Esophagus muscularis mucosa (tissue), 4 donors: ENCODE measurements around the gene KREMEN1. TPM values are rescaled to one million over a fixed set of nuclear protein-coding genes. Genes with fewer than 3 reads are reported as not detected.

Experiments used
- DNase-seq: peaks from one replicate; pipeline ENCODE4 v3.0.0-alpha.2; 2017; ENCODE audit errors: extremely low spot score
- H3K27ac ChIP-seq, 4 donors: fragments of 200-600 bp; sonication (generic); replicated peaks in 1 of 4; 1 replicate in 3 of 4; 2 replicates in 1 of 4; pipeline ENCODE4 v1.5.1; 2016 to 2019; ENCODE audit warnings: mild to moderate bottlenecking in 1 of 4
- H3K27me3 ChIP-seq, 4 donors: fragments of 200-600 bp; sonication (generic); one replicate each; pipeline versions ENCODE4 v1.5.1 to v1.6.0; 2016 to 2019
- H3K36me3 ChIP-seq, 4 donors: fragments of 200-600 bp; sonication (generic); one replicate each; pipeline ENCODE4 v1.5.1; 2016 to 2019
- H3K4me1 ChIP-seq, 4 donors: fragments of 200-600 bp; sonication (generic); one replicate each; pipeline ENCODE4 v1.5.1; 2016 to 2019
- H3K4me3 ChIP-seq, 4 donors: fragments of 200-600 bp; sonication (generic); 1 replicate in 2 of 4; 2 replicates in 2 of 4; pipeline ENCODE4 v1.5.1; 2016 to 2019; ENCODE audit warnings: mild to moderate bottlenecking in 4 of 4, moderate library complexity in 1 of 4
- H3K9me3 ChIP-seq, 4 donors: fragments of 200-600 bp; sonication (generic); 1 replicate in 3 of 4; 2 replicates in 1 of 4; pipeline ENCODE4 v1.5.1; 2016 to 2019
- EP300 ChIP-seq: sonication (generic); formaldehyde crosslinking; IDR thresholded peaks from one replicate; pipeline ENCODE4 v1.6.1; 2017; ENCODE audit warnings: antibody characterized with exemption
- POLR2A ChIP-seq: fragments of 450-650 bp; IDR thresholded peaks from one replicate; pipeline ENCODE4 v1.6.1; 2017; ENCODE audit warnings: antibody characterized with exemption, moderate library complexity, mild to moderate bottlenecking, low read depth
- POLR2AphosphoS5 ChIP-seq, 2 donors: sonication (generic); formaldehyde crosslinking; IDR thresholded peaks; one replicate each; pipeline ENCODE4 v1.6.1; 2017; ENCODE audit warnings: antibody characterized with exemption in 2 of 2
- WGBS: methylation state at CpG from one replicate; pipeline ENCODE4 v1.1.5; 2018; 5-methylcytosine and 5-hydroxymethylcytosine counted together
- intact Hi-C: fragments of 100-400 bp; cut with DNase I; formaldehyde crosslinking; loops from one replicate; pipeline ENCODE4 v1.15.1; 2023
- total RNA-seq, 4 donors: library from RNA; depleted of rRNA; stranded (reverse); fragments of >200 nt; gene quantifications; one replicate each; pipeline versions ENCODE4 v1.1.0 to v1.2.1, GENCODE V29; 2016
- TF ChIP-seq, protein P1 (sequence below), 3 experiments: fragments of 200-600 bp in 2 of 3; fragments of 450-650 bp in 1 of 3; sonication (generic) in 2 of 3; IDR thresholded peaks; one replicate each; pipeline ENCODE4 v1.5.1; 2017 to 2019; ENCODE audit warnings: antibody characterized with exemption in 3 of 3, mild to moderate bottlenecking in 2 of 3, moderate library complexity in 1 of 3

Gene KREMEN1
- total RNA-seq, 4 donors from 2014 or later: 8.7 to 14.6 (median 12.4) TPM

- TF ChIP-seq EP300: no peak
- H3K27ac ChIP-seq: no peak overlapping the region
- 81% methylated on average over 8 of the region's 10 CpGs for WGBS
- peaks cover 20 to 92% (median 75%) of the 10 kb centered on the region in 4 donors for H3K36me3 ChIP-seq
- H3K4me1 ChIP-seq: peaks cover 0 to 6% (median 0%) of the 10 kb centered on the region in 4 donors
- H3K4me3 ChIP-seq: no peak overlapping the region
- no peaks in the 10 kb centered on the region for H3K9me3 ChIP-seq
- intact Hi-C loops: no loop called here
- no peak for DNase-seq
- no peaks in the 10 kb centered on the region for H3K27me3 ChIP-seq
Measured at GRCh38 chr22:29141078-29141688, 68.3 kb downstream of the KREMEN1 start.

DNA sequence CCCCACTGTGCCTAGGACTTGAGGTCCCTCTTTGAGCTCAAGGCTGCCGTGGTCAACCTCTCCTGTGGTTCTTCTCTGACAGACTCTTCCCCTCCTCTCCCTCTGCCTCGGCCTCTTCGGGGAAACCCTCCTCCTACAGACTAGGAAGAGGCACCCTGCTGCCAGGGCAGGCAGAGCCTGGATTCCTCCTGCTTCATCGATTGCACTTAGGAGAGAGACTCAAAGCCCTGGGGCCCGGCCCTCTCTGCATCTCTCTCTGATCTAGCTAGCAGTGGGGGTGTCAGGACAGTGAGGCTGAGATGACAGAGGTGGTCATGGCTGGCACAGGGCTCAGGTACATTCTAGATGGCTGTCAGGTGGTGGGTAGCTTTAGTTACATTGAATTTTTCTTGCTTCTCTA lies 69.3 kb downstream of the KREMEN1 start:
- H3K4me3 ChIP-seq: no peak overlapping the region
- H3K4me1 ChIP-seq: peaks cover 0 to 6% (median under 1%) of the 10 kb centered on the region in 4 donors
- no peaks in the 10 kb centered on the region for H3K27me3 ChIP-seq
- 83% methylated on average over 5 of the region's 5 CpGs for WGBS
- intact Hi-C loops: no loop called here
- H3K36me3 ChIP-seq: peaks cover 20 to 84% (median 66%) of the 10 kb centered on the region in 4 donors
- no peak for DNase-seq
- TF ChIP-seq, protein P1, sequence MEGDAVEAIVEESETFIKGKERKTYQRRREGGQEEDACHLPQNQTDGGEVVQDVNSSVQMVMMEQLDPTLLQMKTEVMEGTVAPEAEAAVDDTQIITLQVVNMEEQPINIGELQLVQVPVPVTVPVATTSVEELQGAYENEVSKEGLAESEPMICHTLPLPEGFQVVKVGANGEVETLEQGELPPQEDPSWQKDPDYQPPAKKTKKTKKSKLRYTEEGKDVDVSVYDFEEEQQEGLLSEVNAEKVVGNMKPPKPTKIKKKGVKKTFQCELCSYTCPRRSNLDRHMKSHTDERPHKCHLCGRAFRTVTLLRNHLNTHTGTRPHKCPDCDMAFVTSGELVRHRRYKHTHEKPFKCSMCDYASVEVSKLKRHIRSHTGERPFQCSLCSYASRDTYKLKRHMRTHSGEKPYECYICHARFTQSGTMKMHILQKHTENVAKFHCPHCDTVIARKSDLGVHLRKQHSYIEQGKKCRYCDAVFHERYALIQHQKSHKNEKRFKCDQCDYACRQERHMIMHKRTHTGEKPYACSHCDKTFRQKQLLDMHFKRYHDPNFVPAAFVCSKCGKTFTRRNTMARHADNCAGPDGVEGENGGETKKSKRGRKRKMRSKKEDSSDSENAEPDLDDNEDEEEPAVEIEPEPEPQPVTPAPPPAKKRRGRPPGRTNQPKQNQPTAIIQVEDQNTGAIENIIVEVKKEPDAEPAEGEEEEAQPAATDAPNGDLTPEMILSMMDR (IDR thresholded peaks at IDR 0.05): no peak
- TF ChIP-seq POLR2AphosphoS5 (IDR thresholded peaks at IDR 0.05) (no peak), EP300 (no peak), POLR2A (no peak)
- no peaks in the 10 kb centered on the region for H3K9me3 ChIP-seq
- H3K27ac ChIP-seq: no peak overlapping the region

DNA sequence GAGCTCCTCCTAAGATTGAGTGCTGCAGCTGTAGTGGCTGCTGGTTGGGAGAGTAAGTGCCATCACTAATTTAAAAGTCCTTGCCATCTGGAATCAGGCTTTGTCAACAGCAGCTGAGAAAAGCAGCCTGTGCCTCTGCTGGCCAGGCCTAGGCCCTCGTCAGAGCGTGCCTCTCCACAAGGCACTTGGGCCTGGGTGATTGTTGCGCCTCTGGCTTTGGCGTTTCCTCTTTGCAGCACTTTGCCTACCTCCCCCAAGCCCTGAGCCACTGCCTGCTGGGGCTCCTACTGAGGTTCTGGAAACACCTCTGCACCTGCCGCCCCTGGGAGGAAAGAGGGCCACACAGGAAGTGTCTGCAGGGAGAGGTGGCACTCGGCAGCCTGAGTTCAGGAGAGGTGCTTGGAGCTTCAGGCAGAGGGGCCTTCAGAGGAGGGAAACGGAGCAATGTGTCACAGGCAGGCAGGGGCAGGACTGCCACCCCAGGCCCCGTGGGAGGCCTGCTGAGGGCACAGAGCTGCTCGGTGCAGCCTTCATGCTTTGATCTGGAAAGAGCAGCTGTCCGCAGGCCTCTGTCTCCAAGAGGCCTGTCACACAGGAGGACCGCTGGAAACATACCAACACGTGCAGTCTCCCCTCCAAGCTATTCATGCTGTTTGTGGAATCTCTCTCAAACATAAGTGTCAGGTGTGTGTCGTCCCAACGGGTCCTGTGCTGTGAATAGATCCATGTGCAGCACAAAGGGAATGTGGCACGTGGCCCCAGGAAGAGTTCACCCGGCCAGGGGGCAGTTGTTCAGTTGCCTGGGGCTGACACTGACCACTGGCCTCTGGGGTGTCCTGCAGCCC lies 71.3 kb downstream of the KREMEN1 start:
- intact Hi-C loops: no loop called here
- H3K9me3 ChIP-seq: no peaks in the 10 kb centered on the region
- H3K27ac ChIP-seq: no peak overlapping the region
- peak; percentile 64 for DNase-seq
- H3K27me3 ChIP-seq: no peaks in the 10 kb centered on the region
- TF ChIP-seq, protein P1 (IDR thresholded peaks at IDR 0.05): no peak
- no peak for TF ChIP-seq POLR2A
- no peak for TF ChIP-seq POLR2AphosphoS5 (IDR thresholded peaks at IDR 0.05)
- TF ChIP-seq EP300: no peak
- H3K4me1 ChIP-seq: peaks cover 0 to 6% (median 3%) of the 10 kb centered on the region in 4 donors
- 93% methylated on average over 10 of the region's 16 CpGs for WGBS
- peaks cover 11 to 64% (median 48%) of the 10 kb centered on the region in 4 donors for H3K36me3 ChIP-seq
- H3K4me3 ChIP-seq: no peak overlapping the region

- H3K27ac ChIP-seq: no peak overlapping the region
- no peak for TF ChIP-seq POLR2A
- no peak for TF ChIP-seq EP300
- TF ChIP-seq, protein P1 (IDR thresholded peaks at IDR 0.05): no peak
- DNase-seq: peak; percentile 86
- H3K9me3 ChIP-seq: no peaks in the 10 kb centered on the region
- no peak overlapping the region for H3K4me3 ChIP-seq
- H3K36me3 ChIP-seq: peaks cover 9 to 58% (median 42%) of the 10 kb centered on the region in 4 donors
- peaks cover 0 to 9% (median 2%) of the 10 kb centered on the region in 4 donors for H3K4me1 ChIP-seq
- WGBS: 90% methylated on average over 14 of the region's 14 CpGs
- H3K27me3 ChIP-seq: no peaks in the 10 kb centered on the region
- intact Hi-C loops: no loop called here
Measured at GRCh38 chr22:29144786-29145160, 71.9 kb downstream of the KREMEN1 start.

GRCh38 chr22:29145321-29146072 lies 72.7 kb downstream of the KREMEN1 start:
- no peak for DNase-seq
- Histone ChIP-seq H3K4me1 (peaks cover 0 to 14% (median 0%) of the 10 kb centered on the region in 4 donors), H3K27me3 (no peaks in the 10 kb centered on the region), H3K9me3 (no peaks in the 10 kb centered on the region), H3K27ac (no peak overlapping the region), H3K36me3 (peaks cover 9 to 50% (median 35%) of the 10 kb centered on the region in 4 donors), H3K4me3 (no peak overlapping the region)
- 79% methylated on average over 20 of the region's 27 CpGs for WGBS
- TF ChIP-seq POLR2A: no peak
- TF ChIP-seq EP300: no peak
- no peak for TF ChIP-seq POLR2AphosphoS5 (IDR thresholded peaks at IDR 0.05)
- TF ChIP-seq, protein P1 (IDR thresholded peaks at IDR 0.05): no peak
- intact Hi-C loops: no loop called here
